CD4-positive, alpha-beta T cell (primary cell): ENCODE results near the gene MTHFD1L. TPM values are rescaled to one million over a fixed set of nuclear protein-coding genes. Genes with fewer than 3 reads are reported as not detected.

ENCODE experiments used
- ATAC-seq: fragments of 200-7000 bp; cut with Tn5 transposase; one replicate; pipeline ENCODE4 v1.10.0; 2022; ENCODE audit warnings: mild to moderate bottlenecking; ENCODE audit not compliant: poor library complexity
- CTCF ChIA-PET: fragments of 350-600 bp; sonication (Branson Sonifier 250); formaldehyde crosslinking; loops from one replicate; lab custom pipeline; 2021; ENCODE audit warnings: antibody characterized with exemption, inconsistent platforms; lab: Charles Lee
- POLR2A ChIA-PET: fragments of 350-600 bp; sonication (Branson Sonifier 250); formaldehyde crosslinking; loops from one replicate; lab custom pipeline; 2021; ENCODE audit warnings: antibody characterized with exemption, inconsistent platforms; lab: Charles Lee
- DNase-seq, 14 experiments: peaks; one replicate each; pipeline ENCODE4 v3.0.0-alpha.2; 2013 to 2020; ENCODE audit warnings: mixed read lengths in 2 of 14
- H3K27ac ChIP-seq, 2 donors: one replicate each; pipeline versions ENCODE4 v1.5.1 to v1.7.0; 2013; ENCODE audit warnings: low read length in 2 of 2, low read depth in 1 of 2, mild to moderate bottlenecking in 1 of 2
- H3K27me3 ChIP-seq, 2 experiments: 1 replicate in 1 of 2; 2 replicates in 1 of 2; pipeline versions ENCODE4 v1.6.1 to v1.7.0; 2013; ENCODE audit warnings: low read length in 2 of 2, control low read depth in 1 of 2, mild to moderate bottlenecking in 1 of 2, moderate library complexity in 1 of 2; ENCODE audit not compliant: insufficient read depth in 2 of 2, control insufficient read depth in 1 of 2
- H3K36me3 ChIP-seq: one replicate; pipeline ENCODE4 v1.6.1; 2013; ENCODE audit warnings: low read length, control low read depth; ENCODE audit not compliant: insufficient read depth
- H3K4me1 ChIP-seq: one replicate; pipeline ENCODE4 v1.6.1; 2013; ENCODE audit warnings: low read length, control low read depth; ENCODE audit not compliant: insufficient read depth
- H3K4me3 ChIP-seq: one replicate; pipeline ENCODE4 v1.5.1; 2013; ENCODE audit warnings: mild to moderate bottlenecking, low read length, moderate library complexity
- H3K9me3 ChIP-seq, 2 experiments: 1 replicate in 1 of 2; 2 replicates in 1 of 2; pipeline versions ENCODE4 v1.6.1 to v1.7.0; 2013; ENCODE audit warnings: low read length in 2 of 2, mild to moderate bottlenecking in 2 of 2, control low read depth in 1 of 2, moderate library complexity in 1 of 2; ENCODE audit not compliant: control insufficient read depth in 1 of 2, insufficient read depth in 1 of 2
- H3K27ac Mint-ChIP-seq: one replicate; pipeline ENCODE4 v1.8.0; 2020; ENCODE audit warnings: mixed read lengths
- H3K27me3 Mint-ChIP-seq: one replicate; pipeline ENCODE4 v1.8.0; 2021; ENCODE audit warnings: mixed read lengths
- H3K36me3 Mint-ChIP-seq: one replicate; pipeline ENCODE4 v1.8.0; 2021; ENCODE audit warnings: low read depth, mixed read lengths
- H3K4me1 Mint-ChIP-seq: one replicate; pipeline ENCODE4 v1.8.0; 2021; ENCODE audit warnings: low read depth, mixed read lengths
- H3K4me3 Mint-ChIP-seq: one replicate; pipeline ENCODE4 v1.8.0; 2020; ENCODE audit warnings: mild to moderate bottlenecking, mixed read lengths
- H3K9me3 Mint-ChIP-seq: one replicate; pipeline ENCODE4 v1.8.0; 2020; ENCODE audit warnings: mixed read lengths
- intact Hi-C, 2 experiments: fragments of 100-400 bp; cut with DNase I in 1 of 2; cut with micrococcal nuclease in 1 of 2; formaldehyde crosslinking; loops; one replicate each; pipeline versions ENCODE4 v1.15.1 to v1.9.0; 2023 to 2025; cut with DNase I, micrococcal nuclease
- total RNA-seq, 174 experiments: library from RNA in 2 of 174; stranded (reverse) in 2 of 174; gene quantifications; one replicate each; pipeline ENCODE4 v1.2.3 and lab custom pipeline; 2021 to 2026
- TF ChIP-seq, protein P1 (sequence below): fragments of 200-600 bp; IDR thresholded peaks from one replicate; pipeline ENCODE4 v1.8.0; 2022; ENCODE audit warnings: antibody characterized with exemption, mild to moderate bottlenecking

MTHFD1L gene
- total RNA-seq, 2 experiments from 2014 or later = 8.8 to 9.7 TPM

DNA sequence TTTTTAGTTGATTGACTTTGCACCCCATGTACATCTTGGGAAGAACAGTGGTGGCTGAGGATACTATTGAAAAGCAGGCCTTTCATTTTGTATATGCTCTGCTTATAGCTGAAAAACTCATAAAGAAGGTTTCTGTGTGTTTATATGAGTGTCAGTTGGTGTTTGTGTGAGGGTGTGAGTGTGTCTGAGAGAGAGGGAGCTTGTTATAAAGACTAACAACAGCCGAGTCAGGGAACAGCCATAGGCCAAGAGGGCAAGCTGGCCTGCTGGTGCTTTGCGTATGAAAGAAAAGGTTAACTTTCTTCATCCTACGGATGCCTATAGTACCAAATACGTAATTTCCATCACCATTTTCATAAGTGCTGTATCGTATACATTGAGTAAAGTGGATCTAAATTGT is 88.3 kb downstream of the MTHFD1L start:
- no peaks in the 10 kb centered on the region for H3K27me3 ChIP-seq
- Mint-ChIP-seq H3K9me3 (no peaks in the 10 kb centered on the region), H3K27me3 (no peaks in the 10 kb centered on the region), H3K4me1 (no peaks in the 10 kb centered on the region), H3K36me3 (peaks cover 58% of the 10 kb centered on the region), H3K4me3 (no peak overlapping the region), H3K27ac (no peak overlapping the region)
- no peak for DNase-seq
- no peaks in the 10 kb centered on the region for H3K4me1 ChIP-seq
- peaks cover 6% of the 10 kb centered on the region for H3K36me3 ChIP-seq
- H3K27ac ChIP-seq = no peak overlapping the region
- intact Hi-C loops = no loop called here
- ChIA-PET CTCF (interaction anchor here (1.2 kb wide), 1 partner anchor 370 kb away, joined by 3 read pairs; no protein-coding TSS in a partner anchor), POLR2A (no interaction called here)
- ATAC-seq = no peak
- TF ChIP-seq, protein P1, sequence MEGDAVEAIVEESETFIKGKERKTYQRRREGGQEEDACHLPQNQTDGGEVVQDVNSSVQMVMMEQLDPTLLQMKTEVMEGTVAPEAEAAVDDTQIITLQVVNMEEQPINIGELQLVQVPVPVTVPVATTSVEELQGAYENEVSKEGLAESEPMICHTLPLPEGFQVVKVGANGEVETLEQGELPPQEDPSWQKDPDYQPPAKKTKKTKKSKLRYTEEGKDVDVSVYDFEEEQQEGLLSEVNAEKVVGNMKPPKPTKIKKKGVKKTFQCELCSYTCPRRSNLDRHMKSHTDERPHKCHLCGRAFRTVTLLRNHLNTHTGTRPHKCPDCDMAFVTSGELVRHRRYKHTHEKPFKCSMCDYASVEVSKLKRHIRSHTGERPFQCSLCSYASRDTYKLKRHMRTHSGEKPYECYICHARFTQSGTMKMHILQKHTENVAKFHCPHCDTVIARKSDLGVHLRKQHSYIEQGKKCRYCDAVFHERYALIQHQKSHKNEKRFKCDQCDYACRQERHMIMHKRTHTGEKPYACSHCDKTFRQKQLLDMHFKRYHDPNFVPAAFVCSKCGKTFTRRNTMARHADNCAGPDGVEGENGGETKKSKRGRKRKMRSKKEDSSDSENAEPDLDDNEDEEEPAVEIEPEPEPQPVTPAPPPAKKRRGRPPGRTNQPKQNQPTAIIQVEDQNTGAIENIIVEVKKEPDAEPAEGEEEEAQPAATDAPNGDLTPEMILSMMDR = no peak
- no peak overlapping the region for H3K4me3 ChIP-seq
- no peaks in the 10 kb centered on the region for H3K9me3 ChIP-seq

DNA sequence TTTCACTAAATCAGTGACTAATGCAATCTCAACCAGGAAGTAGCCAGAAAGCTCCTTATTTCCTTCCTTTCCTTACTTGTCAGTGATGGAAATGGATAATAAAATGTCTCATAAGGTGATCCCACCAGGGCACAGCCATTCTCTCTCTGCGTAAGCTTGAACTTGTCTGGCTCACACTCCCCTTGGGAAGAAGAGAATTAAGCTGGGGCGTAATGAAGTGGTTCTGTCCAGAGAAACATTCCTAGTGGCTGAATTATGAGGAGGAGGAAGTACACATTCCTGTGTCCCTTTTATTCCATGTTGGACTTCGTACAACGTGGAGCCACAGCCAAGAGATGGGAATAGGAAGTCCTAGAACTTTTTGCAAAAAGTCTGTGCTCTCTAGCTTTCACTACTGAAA is 93.7 kb downstream of the MTHFD1L start:
- Mint-ChIP-seq H3K4me3 (no peak overlapping the region), H3K9me3 (no peaks in the 10 kb centered on the region), H3K36me3 (peaks cover 22% of the 10 kb centered on the region), H3K4me1 (no peaks in the 10 kb centered on the region), H3K27ac (no peak overlapping the region), H3K27me3 (no peaks in the 10 kb centered on the region)
- intact Hi-C loops = no loop called here
- Histone ChIP-seq H3K9me3 (no peaks in the 10 kb centered on the region), H3K4me1 (no peaks in the 10 kb centered on the region), H3K27ac (no peak overlapping the region), H3K4me3 (no peak overlapping the region), H3K27me3 (no peaks in the 10 kb centered on the region), H3K36me3 (no peaks in the 10 kb centered on the region)
- TF ChIP-seq, protein P1 = no peak
- no peak for ATAC-seq
- ChIA-PET CTCF (no interaction called here), POLR2A (no interaction called here)
- no peak for DNase-seq

DNA sequence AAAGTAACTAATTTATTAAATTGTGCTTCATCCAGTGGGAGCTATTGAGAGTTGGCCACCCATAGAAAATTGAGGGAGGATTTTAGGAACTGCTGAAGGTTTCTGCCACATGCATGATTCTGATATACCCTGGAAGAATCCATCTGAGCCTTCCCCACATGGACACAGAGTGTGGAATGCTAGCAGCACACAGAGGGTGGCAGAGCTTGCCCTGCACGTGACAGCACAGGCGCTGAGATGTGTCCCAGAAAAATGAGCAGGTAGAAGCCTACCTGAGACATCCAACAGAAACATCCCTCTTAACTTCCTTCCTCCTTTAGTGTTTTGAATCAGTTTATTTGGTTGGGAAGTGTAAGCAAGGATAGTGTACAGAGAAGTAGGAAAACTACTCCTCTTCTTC is 96.9 kb downstream of the MTHFD1L start:
- intact Hi-C loops = no loop called here
- H3K4me1 Mint-ChIP-seq = no peaks in the 10 kb centered on the region
- CTCF ChIA-PET = no interaction called here
- POLR2A ChIA-PET = no interaction called here
- no peaks in the 10 kb centered on the region for H3K27me3 Mint-ChIP-seq
- Histone ChIP-seq H3K9me3 (no peaks in the 10 kb centered on the region), H3K27ac (no peak overlapping the region), H3K4me3 (no peak overlapping the region), H3K27me3 (no peaks in the 10 kb centered on the region), H3K4me1 (no peaks in the 10 kb centered on the region), H3K36me3 (no peaks in the 10 kb centered on the region)
- TF ChIP-seq, protein P1 = no peak
- no peaks in the 10 kb centered on the region for H3K9me3 Mint-ChIP-seq
- DNase-seq = no peak
- H3K36me3 Mint-ChIP-seq = peaks cover 20% of the 10 kb centered on the region
- H3K27ac Mint-ChIP-seq = no peak overlapping the region
- H3K4me3 Mint-ChIP-seq = no peak overlapping the region
- ATAC-seq = no peak
